ENCODE measurements around the gene SPECC1.

GRCh38 chr17:19996502-19996901, 12.7 kb upstream of the SPECC1 start:
- no peak for TF ChIP-seq EZH2 (IDR thresholded peaks at IDR 0.05; ENCODE audit: low read length, missing control alignments)
- TF ChIP-seq, protein P1, sequence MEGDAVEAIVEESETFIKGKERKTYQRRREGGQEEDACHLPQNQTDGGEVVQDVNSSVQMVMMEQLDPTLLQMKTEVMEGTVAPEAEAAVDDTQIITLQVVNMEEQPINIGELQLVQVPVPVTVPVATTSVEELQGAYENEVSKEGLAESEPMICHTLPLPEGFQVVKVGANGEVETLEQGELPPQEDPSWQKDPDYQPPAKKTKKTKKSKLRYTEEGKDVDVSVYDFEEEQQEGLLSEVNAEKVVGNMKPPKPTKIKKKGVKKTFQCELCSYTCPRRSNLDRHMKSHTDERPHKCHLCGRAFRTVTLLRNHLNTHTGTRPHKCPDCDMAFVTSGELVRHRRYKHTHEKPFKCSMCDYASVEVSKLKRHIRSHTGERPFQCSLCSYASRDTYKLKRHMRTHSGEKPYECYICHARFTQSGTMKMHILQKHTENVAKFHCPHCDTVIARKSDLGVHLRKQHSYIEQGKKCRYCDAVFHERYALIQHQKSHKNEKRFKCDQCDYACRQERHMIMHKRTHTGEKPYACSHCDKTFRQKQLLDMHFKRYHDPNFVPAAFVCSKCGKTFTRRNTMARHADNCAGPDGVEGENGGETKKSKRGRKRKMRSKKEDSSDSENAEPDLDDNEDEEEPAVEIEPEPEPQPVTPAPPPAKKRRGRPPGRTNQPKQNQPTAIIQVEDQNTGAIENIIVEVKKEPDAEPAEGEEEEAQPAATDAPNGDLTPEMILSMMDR (conservative IDR thresholded peaks at IDR 0.05 in 1 of 2, IDR thresholded peaks at IDR 0.05 in 1 of 2; ENCODE audit: low read depth in 1 of 2, low read length in 2 of 2): no peak

Data from fibroblast of lung (primary cell).